CD4-positive, alpha-beta T cell treated with Interleukin-4 for 4 hours (primary cell): Measurements from ENCODE around the gene ROBO2.

ENCODE experiments used
- DNase-seq: peaks from one replicate; pipeline ENCODE4 v3.0.0-alpha.2; 2020

ROBO2 gene

GRCh38 chr3:77039606-77040171 is at the start of gene ROBO2:
Gene ROBO2 (plus strand): TSS chr3:77040099. CDS start chr3:77040786, 687 bp downstream.
- DNase-seq: no peak

GRCh38 chr3:76990606-76991005 is 49.3 kb upstream of the ROBO2 start:
- DNase-seq: no peak

GRCh38 chr3:76991165-76991564 is 48.7 kb upstream of the ROBO2 start:
- DNase-seq: no peak

GRCh38 chr3:76997733-76998132 is 42.2 kb upstream of the ROBO2 start:
- no peak for DNase-seq

GRCh38 chr3:76998555-76998954 is 41.3 kb upstream of the ROBO2 start:
- DNase-seq: no peak

- DNase-seq: no peak
These were observed 38.7 kb upstream of the ROBO2 start for GRCh38 chr3:77001062-77001701.

- no peak for DNase-seq
These were observed 25.7 kb upstream of the ROBO2 start for GRCh38 chr3:77014226-77014625.

- no peak for DNase-seq
These were observed 14.4 kb upstream of the ROBO2 start for GRCh38 chr3:77025471-77025870.

GRCh38 chr3:77026904-77027634 is 12.8 kb upstream of the ROBO2 start:
- DNase-seq: no peak

GRCh38 chr3:77028005-77028404 is 11.9 kb upstream of the ROBO2 start:
- no peak for DNase-seq

- DNase-seq: no peak
These were observed 1.4 kb upstream of the ROBO2 start for GRCh38 chr3:77038468-77038929.

- no peak for DNase-seq
These were observed 831 bp upstream of the ROBO2 start for GRCh38 chr3:77038930-77039605.

GRCh38 chr3:77040216-77040615 is 317 bp downstream of the ROBO2 start:
- no peak for DNase-seq

- no peak for DNase-seq
These were observed 1.2 kb downstream of the ROBO2 start for GRCh38 chr3:77040926-77041722.

- no peak for DNase-seq
These were observed 1.9 kb downstream of the ROBO2 start for GRCh38 chr3:77041811-77042210.

- no peak for DNase-seq
These were observed 2.4 kb downstream of the ROBO2 start for GRCh38 chr3:77042343-77042742.

GRCh38 chr3:77042882-77043281 is 3.0 kb downstream of the ROBO2 start:
- DNase-seq: no peak

GRCh38 chr3:77045686-77046085 is 5.8 kb downstream of the ROBO2 start:
- no peak for DNase-seq

- no peak for DNase-seq
These were observed 8.3 kb downstream of the ROBO2 start for GRCh38 chr3:77048186-77048585.

- no peak for DNase-seq
These were observed 11.7 kb downstream of the ROBO2 start for GRCh38 chr3:77051591-77051990.

- DNase-seq: no peak
These were observed 12.2 kb downstream of the ROBO2 start for GRCh38 chr3:77052051-77052501.
